DLD1 (cell line): ENCODE results near the gene ARMC9.
"Not testable (repeated sequence)": the region's sequence is repeated elsewhere in the genome, so short reads cannot be mapped to it uniquely, and the experiment has no call there.

Experiments
- in situ Hi-C: cut with HindIII; loops from 2 replicates; pipeline ENCODE4 v1.10.0; 2017; ENCODE audit warnings: low sequenced_read_pairs

Gene ARMC9

DNA sequence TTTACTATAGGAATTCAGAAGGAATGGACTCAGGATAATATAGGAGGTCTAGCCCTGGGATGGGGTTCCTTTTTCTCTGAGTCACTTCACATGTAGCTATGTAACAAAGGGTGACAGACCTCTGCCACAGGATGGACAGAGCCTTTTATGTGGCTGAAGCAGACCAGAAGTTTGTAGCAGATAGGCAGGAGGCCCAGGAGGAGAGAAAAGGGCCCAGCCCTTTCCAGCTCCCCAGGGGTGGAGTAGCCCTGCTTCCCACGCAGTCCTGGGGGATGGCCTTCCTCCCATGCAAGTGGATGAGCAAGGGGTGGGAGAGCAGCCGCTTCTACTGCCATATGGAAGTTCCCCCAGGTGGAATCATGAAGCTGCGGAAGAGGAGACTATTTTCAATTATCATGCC, 40.3 kb downstream of the ARMC9 start:
- in situ Hi-C loops, result no loop called here

DNA sequence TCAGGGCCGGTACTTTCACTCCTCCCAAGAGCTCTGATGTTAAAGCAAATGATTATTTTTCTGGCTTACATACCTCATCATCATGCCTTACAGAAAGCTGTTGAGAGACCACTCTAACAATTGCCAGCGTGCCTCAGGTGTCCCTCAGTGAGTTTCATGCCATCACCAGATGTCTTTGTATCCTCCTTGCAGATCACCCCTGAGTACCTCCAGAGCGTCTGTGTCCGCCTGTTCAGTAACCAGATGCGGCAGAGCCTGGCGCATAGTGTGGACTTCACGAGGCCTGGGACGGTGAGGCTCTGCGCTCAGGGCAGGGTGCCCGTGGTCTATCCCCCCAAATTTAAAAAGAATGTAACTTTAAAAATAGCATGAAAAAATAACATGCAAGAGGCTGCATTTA, 41.3 kb downstream of the ARMC9 start:
- in situ Hi-C loops, result no loop called here

DNA sequence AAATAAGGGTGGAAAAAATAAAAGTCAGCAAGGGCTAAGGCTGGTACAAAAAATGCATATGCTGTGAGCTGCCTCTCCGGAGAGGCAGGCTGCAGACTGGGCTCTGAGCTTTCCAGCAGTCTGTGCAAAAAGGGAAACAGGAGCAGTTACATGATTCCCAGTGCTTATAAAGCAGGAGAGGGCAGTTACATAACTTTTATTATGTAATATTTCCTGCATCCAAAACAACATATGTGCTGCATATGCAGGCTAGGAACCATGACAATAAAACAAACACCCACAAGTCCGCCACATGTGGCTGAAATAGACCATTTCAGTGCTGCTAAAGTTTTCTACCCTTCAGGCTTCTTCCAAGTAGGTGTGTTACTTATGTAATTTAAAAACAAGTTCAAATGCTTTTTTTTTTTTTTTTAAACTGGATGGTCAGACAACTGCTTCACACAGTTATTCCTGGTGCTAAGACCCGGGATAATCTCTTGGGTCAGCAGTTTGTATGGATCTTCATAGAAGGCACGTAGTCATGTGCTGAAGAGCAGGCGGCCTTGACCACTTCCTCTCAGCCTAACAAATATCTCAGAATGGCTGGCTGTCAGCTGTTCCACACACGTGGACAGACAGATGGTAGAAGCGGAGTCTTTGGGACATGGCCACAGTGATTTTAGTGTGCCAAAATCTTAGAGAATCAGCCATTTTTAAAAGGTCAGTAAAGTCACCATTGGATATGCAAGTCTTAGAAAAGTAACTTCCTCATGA, 43.5 kb downstream of the ARMC9 start:
- in situ Hi-C loops, result no loop called here

DNA sequence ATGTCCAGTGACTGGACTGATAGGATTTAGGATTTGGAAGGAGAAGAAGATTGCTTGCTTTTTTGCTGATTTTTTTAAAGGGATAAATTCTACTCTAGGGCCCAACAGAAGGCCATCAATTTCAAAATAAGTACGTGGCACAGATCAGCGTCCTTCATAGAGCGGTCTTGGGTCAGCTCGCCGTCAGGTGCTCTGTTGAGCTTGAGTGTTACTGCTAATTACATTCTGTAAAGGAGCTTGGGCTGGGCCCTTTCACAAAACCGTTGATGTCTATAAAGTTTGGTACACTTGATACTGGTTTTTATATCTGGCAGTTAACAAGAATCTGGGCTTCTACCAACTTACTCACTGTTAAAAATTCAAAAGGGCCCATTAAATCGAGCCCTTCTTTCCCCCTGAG, 45.4 kb downstream of the ARMC9 start:
- in situ Hi-C loops, result no loop called here

DNA sequence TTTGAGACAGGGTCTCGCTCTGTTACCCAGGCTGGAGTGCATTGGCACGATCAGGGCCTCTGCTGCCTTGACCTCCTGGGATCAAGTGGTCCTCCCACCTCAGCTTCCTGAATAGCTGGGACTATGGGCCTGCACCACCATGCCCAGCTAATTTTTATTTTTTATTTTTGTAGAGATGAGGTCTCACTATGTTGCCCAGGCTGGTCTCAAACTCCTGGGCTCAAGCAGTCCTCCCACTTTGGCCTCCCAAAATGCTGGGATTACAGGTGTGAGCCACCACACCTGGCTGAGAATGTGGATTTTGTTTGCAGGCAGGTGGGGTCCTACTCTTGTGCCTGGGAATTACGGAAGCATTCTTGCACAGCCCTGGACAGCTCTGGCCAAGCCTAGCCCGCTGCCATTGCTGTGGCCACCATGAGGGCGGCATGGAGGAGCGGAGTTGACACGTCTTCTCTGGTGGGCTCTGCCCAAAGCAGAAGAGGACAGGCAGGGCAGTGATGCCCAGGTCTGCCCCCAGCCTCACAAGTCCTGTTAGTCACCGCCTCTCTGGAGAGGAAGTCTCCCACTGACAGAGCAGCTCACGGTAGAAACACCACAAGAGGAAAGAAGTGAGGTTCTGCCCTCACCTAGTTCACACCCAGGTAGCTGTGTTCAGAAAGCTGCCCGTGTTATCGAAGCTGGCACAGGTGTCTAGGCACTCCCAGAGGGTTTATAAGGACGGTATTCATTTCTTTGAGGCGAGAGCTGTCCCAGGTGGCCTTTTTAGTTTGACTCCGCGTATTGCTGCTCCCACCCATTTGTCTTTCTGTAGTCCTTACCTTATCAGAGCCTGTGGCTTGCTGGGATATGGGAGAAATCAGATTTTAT, 46.2 kb downstream of the ARMC9 start:
- in situ Hi-C loops, result no loop called here

DNA sequence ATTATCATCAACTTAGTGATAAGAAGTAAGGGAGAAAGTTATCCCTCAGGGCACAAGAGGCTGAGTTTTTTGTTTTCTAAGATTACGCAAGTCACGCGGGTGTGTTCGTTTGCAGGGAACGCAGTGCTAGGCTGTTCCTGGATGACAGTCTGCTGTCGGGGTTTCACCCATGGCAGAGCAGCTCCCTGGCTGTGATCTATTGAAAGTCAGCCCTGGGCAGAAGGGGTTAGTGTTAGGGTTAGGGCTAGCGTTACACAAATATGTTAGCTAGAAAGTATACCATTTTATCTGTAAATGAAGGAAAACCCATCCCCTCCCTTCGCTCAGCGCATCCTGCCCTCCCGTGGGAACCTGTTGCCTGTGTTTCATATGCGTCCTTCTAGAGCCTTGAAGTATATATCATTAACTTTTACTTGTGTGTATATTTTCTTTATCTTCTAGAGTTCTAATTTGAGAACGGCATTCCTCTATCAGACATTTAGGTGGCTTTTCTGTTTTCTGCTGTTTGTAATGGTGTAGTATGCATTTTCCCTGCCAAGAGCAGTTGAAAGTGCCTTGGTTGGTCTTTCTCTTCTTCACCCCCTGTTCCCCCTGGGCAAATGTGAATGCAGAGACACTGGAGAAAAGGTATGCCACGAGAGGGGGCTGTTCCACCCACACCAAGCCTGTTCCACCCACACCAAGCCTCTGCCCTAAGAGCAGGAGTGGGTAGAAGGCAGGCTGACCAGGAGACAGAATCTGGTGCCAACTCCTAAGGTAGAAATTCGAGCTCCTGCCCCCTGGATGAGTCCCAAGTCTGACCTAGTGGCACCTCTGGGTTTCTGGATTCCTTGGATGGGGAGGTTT, 47.0 kb downstream of the ARMC9 start:
- in situ Hi-C loops, result no loop called here

DNA sequence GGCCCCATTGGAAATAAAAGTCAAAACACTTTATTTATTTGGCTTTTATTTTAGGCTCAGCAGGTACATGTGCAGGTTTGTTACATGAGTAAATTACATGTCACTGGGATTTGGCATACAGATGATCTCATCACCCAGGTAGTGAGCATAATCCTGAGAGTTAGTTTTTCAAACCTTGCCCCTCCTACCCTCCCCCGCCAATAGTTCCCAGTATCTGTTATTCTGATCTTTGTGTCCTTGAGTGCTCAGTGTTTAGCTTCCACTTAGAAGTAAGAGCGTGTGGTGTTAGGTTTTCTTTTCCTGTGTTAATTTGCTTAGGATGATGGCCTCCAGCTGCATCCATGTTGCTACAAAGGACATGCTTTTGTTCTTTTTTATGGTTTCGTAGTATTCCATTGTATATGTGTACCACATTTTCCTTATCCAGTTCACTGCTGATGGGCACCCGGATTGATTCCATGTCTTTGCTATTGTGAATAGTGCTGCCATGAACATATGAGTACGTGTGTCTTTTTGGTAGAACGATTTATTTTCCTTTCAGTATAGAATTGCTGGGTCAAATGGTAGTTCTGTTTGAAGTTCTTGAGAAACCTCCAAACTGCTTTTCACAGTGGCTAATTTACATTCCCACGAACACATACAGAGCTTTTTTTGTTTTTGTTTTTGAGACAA, 47.9 kb downstream of the ARMC9 start:
- in situ Hi-C loops, result no loop called here

DNA sequence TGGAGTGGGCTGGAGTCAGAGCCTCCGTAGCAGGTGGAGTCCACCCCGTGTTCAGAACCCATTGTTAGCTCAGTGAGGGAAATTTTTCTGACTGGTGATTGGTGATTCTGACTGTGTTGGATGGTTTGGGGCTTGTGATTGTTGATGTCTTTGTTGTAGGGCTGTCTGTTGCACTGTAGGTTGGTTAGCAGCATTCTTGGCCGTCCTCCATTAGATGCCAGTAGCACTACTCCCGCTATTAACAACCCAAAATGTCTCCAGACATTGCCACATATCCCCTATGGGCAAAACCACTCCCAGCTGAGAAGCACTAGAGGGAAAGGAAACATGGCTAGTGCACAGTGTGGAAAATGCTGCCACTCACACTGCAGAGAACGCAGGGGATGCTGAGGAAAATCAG, 51.7 kb downstream of the ARMC9 start:
- in situ Hi-C loops, result no loop called here

DNA sequence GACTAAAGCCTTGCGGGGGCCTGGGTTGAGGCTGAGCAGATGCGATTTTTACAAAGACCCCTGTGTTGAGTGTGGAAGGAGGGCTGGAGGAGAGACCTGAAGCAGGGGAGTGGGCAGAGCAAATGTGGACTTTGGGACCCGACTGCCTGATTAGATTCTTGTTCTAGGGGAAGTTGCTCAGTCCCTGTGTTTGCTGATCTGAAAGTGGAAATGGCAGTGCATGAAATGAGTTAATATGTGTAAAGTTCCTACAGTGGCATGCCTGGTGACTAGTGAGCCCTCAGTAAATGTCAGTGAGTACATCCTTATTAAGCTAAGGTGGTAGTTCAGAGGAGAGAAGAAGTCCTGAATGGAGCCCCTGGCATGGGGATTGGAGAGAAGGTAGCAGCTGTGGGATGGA, 52.3 kb downstream of the ARMC9 start:
- in situ Hi-C loops, result no loop called here

DNA sequence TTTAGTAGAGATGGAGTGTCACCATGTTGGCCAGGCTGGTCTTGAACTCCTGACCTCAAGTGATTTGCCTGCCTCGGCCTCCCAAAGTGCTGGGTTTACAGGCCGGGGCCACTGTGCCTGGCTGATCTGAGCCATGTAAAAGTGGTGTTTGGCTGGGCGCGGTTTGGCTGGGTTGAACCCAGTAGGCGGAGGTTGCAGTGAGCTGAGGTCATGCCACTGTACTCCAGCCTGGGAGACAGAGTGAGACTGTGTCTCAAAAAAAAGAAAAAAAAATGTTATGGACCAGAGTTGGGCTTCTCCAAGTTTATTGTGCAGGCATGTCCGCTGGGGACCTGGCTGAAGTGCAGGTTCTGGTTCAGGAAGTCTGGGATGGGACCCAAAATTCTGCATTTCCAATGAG, 54.9 kb downstream of the ARMC9 start:
- in situ Hi-C loops, result not testable (repeated sequence)

DNA sequence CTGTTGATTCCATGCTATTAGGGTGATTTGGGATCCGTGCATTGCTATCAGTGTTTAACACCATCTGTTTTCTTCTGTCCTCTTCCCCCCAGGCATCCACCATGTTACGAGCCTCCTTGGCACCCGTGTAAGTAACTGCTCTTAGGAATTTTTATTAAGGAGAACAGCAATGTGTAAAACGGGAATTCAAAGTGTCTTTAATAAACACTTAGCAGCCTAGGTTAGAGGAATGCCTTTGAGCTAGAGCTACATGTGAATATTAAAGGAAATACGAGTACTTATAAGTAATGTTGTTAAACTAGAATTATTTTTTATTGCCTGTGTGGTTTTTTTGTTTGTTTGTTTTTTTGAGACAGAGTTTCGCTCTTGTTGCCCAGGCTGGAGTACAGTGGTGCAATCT, 58.1 kb downstream of the ARMC9 start:
- in situ Hi-C loops, result no loop called here

DNA sequence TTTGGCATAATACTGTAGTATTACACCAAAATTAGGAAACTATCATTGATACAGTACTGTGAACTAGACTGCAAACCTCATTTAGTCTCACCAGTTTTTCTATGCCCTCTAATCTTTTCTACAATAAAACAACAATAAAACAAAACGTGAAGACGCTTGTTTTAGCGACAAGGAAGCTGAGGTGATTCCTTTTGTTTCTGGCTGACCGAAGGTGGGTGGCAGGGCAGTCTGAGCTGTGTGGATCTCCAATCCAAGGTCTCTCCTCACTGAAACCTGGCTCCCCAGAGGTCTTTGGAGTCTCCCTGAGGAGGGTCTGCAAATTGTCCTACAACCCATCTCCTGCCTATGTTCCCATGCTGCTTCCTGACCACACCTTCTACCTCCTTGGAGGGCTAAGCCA, 59.3 kb downstream of the ARMC9 start:
- in situ Hi-C loops, result no loop called here

DNA sequence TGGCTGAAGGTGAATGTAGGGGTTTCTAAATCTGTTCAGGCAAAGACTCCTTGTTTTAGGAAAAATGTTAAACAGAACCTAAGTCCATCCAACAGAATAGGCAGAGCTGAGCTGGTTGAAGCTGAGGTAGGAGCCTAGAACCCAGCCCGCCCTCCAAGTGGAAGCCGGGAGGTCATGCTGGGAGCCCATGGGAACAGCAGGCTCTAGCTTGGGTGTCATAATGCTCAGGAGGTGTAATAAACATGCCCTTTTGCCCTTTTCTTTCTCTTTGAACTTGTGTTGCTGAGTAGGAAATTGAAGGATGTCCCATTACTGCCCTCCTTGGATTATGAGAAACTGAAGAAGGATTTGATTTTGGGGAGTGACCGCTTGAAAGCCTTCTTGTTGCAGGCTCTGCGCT, 60.3 kb downstream of the ARMC9 start:
- in situ Hi-C loops, result no loop called here

DNA sequence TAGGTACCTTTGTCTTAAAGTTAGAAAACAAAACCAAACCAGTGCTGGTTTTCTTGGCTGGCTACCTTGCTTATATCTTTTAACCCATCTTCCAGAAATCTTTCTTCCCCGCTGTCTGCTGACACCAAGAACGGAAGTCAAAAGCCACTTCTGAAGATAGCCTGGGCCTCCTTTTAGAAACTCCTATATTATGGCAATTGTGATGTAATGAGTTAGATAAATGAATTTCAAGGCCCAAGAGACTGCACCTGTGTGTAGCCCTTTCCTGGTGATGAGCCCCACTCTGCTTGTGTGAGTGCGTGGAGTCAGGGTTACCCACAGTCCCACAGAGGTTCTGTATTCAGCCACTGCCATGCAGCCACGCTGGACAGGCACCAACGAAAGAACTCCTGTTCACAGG, 60.7 kb downstream of the ARMC9 start:
- in situ Hi-C loops, result no loop called here

DNA sequence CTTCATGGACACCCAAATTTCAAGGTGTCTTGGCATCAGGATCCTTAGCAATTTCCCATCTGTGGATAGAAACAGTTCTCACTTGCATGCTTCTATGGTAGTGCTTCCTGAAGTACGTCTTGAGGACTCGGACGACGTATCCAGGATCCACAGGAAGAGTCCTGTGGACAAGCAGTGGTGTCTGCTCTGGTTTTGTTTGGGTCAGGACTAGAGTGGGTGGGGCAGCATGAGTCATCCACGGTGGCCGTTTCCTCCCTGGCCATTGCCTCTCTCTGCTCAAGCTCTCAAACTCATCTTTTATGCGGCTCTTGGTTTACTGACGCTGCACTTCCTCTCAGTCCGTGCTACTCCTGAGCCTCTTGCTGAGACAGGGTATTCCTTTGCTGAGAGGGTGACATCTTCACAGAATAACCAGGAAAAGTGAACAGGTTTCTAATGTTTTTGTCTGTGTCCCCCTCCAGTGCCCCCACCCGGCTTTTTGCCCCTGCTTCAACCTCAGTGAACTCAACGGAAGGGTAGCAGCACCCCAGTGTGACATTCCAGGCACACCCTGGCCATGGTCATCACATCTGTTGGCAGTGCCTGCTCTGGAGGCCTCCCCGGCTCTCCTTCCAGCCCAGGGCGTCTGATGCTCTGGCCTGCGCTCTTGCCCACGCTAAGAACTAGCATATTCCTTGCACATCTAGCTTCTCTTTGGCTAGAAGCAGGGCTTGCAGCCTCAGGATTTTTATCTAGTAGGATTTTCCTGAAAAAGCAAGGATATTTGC, 62.2 kb downstream of the ARMC9 start:
- in situ Hi-C loops, result no loop called here

DNA sequence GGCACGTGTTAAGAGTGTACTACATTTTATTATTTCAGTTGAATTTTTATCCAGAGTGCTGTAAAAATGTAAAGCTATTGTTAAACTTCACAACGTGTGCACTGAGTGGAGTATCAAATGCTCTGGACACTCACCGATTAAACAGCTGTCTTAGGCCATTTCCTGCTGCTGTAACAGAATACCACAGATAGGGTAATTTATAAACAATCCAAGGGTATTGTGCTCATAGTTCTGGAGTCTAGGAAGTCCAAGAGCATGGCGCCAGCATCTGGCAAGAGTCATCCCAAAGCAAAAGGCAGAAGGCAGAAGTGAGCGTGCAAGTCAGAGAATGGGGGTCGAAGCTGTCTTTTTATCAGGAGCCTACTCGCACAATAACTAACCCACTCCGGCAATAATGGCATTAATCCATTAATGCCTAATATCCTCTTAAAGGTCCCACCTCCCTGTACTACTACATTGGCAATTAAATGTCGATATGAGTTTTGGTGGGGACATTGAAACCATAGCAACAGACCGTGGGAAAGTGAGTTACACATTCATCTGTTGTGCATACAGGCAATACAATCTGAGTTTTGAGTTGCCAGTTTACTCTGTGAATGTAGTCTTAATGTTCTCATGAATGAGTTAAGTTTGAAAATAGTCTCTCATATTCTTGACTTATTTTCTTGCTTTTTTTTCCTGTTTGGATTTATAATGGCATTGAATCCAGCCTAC, 64.8 kb downstream of the ARMC9 start:
- in situ Hi-C loops, result no loop called here

DNA sequence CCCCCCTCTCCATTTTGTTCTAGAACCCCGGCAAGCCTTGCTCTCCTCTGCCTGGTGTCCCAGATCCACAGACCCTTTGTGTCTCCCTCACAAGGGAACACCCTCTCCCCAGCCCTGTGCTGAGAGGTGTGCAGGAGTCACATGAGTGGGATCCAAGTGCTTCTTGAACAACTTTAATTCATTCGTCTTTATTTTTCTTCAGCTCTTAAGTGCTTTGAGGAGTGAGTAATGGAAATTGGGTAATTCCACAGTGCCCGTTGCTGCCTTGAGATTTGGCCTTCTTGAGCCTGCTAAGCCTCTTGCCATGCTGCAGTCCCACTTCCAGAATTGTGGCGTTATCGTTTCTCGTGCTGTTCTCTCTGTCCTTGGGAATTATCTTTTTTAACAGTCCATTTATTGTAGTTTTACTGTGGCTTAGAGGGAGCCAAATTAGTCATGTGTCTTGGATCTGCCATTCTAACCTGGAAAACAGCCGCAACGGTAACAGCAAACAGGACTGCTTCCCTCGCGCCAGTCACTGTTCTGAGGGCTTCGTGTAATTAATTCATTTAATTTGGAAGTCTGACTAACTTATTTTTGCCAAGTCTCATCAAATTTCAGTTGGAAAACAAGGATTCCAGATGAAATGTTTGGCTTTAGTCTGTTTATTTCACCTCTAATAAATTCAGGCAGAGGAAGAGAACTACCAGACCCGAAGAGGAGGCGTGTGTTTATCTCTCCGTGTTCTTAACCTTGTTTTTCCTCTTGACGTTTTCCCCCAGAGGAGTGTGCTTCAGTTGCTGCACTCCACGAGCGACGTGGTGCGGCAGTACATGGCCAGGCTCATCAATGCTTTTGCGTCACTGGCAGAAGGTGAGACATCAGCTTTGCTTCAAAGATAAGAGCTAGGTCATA, 72.0 kb downstream of the ARMC9 start:
- in situ Hi-C loops, result no loop called here

DNA sequence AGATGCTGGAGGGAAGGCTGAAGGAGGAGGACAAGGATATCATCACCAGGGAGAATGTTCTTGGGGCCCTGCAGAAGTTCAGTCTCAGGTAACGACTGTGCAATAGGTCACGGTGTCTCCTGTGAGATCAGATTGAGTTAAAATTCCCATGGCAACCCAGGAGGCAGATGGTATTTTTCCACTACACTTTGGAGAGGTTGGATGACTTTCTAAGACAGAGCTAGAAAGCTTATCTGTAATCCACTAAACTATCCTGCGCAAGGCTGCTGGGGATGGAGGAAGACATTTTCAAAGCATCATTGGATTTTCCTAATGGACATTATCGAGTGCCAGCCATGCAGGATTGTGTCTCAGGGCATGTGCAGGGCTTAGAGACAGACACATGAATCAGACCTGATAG, 74.6 kb downstream of the ARMC9 start:
- in situ Hi-C loops, result no loop called here

DNA sequence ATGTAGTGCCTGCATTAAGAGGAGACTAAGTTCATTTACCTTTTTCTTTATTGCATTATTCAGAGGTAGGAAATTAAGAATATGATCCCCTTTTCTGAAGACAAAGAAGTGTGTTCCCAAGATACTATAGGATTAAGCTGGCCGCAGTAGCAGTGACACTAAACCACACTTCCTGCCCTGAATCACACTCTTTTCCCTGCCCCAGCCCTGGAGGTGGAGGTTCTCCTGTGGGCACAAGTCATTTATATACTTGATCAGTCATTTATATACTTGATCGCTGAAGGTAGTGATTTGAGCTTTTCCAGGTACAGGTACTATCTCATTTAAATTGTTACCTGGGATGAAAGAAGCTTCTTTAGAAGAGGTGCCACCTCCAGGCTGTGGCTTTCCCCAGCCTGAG, 78.6 kb downstream of the ARMC9 start:
- in situ Hi-C loops, result no loop called here
